ENCODE results near the gene PLA2G5. TPM values are rescaled to one million over a fixed set of nuclear protein-coding genes. Genes with fewer than 3 reads are reported as not detected.
"Not testable (repeated sequence)": the region's sequence is repeated elsewhere in the genome, so short reads cannot be mapped to it uniquely, and the experiment has no call there.

The PLA2G5 gene
- total RNA-seq, 4 donors from 2014 or later = 0.97 to 6.7 (median 2.3) TPM; not detected in 1

DNA sequence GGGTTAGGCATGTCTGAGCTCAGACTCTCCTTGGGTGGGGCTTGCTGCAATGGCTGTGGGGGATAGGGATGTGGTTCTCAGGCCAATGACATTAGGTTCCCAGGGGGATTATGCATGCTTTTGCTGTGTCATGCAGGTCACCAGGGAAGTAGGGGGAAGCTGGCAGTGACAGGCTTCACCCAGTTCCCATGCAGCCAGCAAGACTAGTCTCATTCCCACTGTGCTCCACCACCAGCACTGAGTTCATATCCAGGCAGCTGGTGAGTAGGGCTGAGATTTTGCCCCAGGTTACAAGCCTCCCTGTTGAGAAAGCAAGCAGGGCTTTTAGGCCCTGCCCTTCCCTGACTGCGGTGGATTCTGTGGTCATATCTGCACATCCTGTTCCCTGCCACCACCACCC lies 32.1 kb upstream of the PLA2G5 start:
- Histone ChIP-seq H3K27me3 (peaks cover 0 to 27% (median 0%) of the 10 kb centered on the region in 4 donors), H3K9me3 (no peaks in the 10 kb centered on the region), H3K4me1 (no peaks in the 10 kb centered on the region), H3K36me3 (no peaks in the 10 kb centered on the region), H3K27ac (no peak overlapping the region), H3K4me3 (no peak overlapping the region)
- TF ChIP-seq, protein P1, sequence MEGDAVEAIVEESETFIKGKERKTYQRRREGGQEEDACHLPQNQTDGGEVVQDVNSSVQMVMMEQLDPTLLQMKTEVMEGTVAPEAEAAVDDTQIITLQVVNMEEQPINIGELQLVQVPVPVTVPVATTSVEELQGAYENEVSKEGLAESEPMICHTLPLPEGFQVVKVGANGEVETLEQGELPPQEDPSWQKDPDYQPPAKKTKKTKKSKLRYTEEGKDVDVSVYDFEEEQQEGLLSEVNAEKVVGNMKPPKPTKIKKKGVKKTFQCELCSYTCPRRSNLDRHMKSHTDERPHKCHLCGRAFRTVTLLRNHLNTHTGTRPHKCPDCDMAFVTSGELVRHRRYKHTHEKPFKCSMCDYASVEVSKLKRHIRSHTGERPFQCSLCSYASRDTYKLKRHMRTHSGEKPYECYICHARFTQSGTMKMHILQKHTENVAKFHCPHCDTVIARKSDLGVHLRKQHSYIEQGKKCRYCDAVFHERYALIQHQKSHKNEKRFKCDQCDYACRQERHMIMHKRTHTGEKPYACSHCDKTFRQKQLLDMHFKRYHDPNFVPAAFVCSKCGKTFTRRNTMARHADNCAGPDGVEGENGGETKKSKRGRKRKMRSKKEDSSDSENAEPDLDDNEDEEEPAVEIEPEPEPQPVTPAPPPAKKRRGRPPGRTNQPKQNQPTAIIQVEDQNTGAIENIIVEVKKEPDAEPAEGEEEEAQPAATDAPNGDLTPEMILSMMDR (IDR thresholded peaks at IDR 0.05) = no peak
- no peak for TF ChIP-seq POLR2A (IDR thresholded peaks at IDR 0.05)
- no peak for DNase-seq
- intact Hi-C loops (cut with DNase I) = no loop called here
- 50% methylated on average over 1 of the region's 1 CpG; no CpG with 5 or more reads in 1 of the 2 donors for WGBS, 2 donors

- TF ChIP-seq, protein P1 (IDR thresholded peaks at IDR 0.05) = no peak
- TF ChIP-seq POLR2A (IDR thresholded peaks at IDR 0.05) = no peak
- Histone ChIP-seq H3K4me1 (no peaks in the 10 kb centered on the region), H3K27ac (no peak overlapping the region), H3K4me3 (no peak overlapping the region), H3K36me3 (no peaks in the 10 kb centered on the region), H3K9me3 (peaks cover 0 to 6% (median 0%) of the 10 kb centered on the region in 3 donors), H3K27me3 (peaks cover 0 to 27% (median 0%) of the 10 kb centered on the region in 4 donors)
- WGBS, 2 donors = 40 to 57% methylated on average over 1 of the region's 1 CpG
- intact Hi-C loops (cut with DNase I) = no loop called here
- DNase-seq = no peak
Observed at GRCh38 chr1:20047096-20047495, 22.9 kb upstream of the PLA2G5 start.

- peaks cover 0 to 6% (median 0%) of the 10 kb centered on the region in 3 donors for H3K9me3 ChIP-seq
- TF ChIP-seq, protein P1 (IDR thresholded peaks at IDR 0.05) = no peak
- no peak for TF ChIP-seq POLR2A (IDR thresholded peaks at IDR 0.05)
- H3K27ac ChIP-seq = no peak overlapping the region
- H3K4me3 ChIP-seq = no peak overlapping the region
- intact Hi-C loops (cut with DNase I) = no loop called here
- DNase-seq = no peak
- H3K4me1 ChIP-seq = no peaks in the 10 kb centered on the region
- 31 to 41% methylated on average over 1 of the region's 1 CpG for WGBS, 2 donors
- H3K36me3 ChIP-seq = no peaks in the 10 kb centered on the region
- H3K27me3 ChIP-seq = peaks cover 0 to 14% (median 0%) of the 10 kb centered on the region in 4 donors
Observed at GRCh38 chr1:20048563-20048962, 21.4 kb upstream of the PLA2G5 start.

DNA sequence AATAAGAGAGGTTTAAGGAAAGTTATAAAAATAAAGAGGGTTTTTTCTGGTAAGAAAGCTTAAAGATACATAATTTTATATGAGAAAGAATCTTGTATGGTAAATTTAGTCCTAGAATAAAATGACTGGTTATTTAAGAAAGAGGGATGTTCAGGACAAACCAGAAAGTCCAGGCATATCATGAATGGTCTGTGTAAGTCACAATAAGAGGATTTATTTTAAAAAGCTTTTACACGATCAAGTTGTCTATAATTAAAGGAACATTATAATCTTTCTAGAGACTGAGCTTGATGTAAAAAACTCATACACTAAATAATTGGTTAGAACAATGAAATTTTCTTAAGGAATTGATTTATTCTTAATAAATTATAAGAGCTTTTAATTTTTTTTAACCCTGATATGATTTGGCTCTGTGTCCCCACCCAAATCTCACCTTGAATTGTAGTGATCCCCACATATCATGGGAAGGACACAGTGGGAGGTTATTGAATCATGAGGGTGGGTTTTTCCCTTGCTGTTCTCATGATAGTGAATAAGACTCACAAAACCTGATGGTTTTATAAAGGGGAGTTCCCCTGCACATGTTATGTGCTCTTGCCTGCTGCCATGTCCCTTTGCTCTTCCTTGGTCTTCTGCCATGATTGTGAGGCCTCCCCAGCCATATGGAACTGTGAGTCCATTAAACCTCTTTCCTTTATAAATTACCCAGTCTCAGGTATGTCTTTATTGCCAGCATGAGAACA lies 20.8 kb upstream of the PLA2G5 start:
- H3K4me3 ChIP-seq; H3K27ac ChIP-seq; H3K36me3 ChIP-seq; intact Hi-C loops (cut with DNase I); DNase-seq; H3K9me3 ChIP-seq; H3K4me1 ChIP-seq; H3K27me3 ChIP-seq: not testable (repeated sequence)
- 53 to 58% methylated on average over 1 of the region's 1 CpG for WGBS, 2 donors

GRCh38 chr1:20051218-20051829 lies 18.7 kb upstream of the PLA2G5 start:
- Histone ChIP-seq H3K4me1 (no peaks in the 10 kb centered on the region), H3K9me3 (peaks cover 0 to 6% (median 0%) of the 10 kb centered on the region in 3 donors), H3K27me3 (peaks cover 0 to 9% (median 0%) of the 10 kb centered on the region in 4 donors), H3K4me3 (no peak overlapping the region), H3K27ac (no peak overlapping the region), H3K36me3 (no peaks in the 10 kb centered on the region)
- TF ChIP-seq POLR2A (IDR thresholded peaks at IDR 0.05) = no peak
- TF ChIP-seq, protein P1 (IDR thresholded peaks at IDR 0.05) = no peak
- no peak for DNase-seq
- intact Hi-C loops (cut with DNase I) = no loop called here
